A673 (cell line): ENCODE measurements around the gene CMC2. TPM values are rescaled to one million over a fixed set of nuclear protein-coding genes. Genes with fewer than 3 reads are reported as not detected.

Experiments
- BruUV-seq: library from RNA; stranded (reverse); fragments of 400-500 nt; replicated peaks from 2 replicates; lab custom pipeline; 2021; lab: Mats Ljungman, UMichigan
- CTCF ChIA-PET: fragments of 300-600 bp; sonication (Branson Sonifier 250); formaldehyde crosslinking; loops from one replicate; lab custom pipeline; 2022; ENCODE audit warnings: antibody characterized with exemption; lab: Charles Lee
- POLR2A ChIA-PET: fragments of 300-600 bp; sonication (Branson Sonifier 250); formaldehyde crosslinking; loops from one replicate; lab custom pipeline; 2022; ENCODE audit warnings: antibody characterized with exemption; ENCODE audit not compliant: low non-redundant PET; lab: Charles Lee
- DNase-seq: peaks from one replicate; pipeline ENCODE4 v3.0.0-alpha.2; 2015; ENCODE audit warnings: low spot score
- H3K27ac ChIP-seq: fragments of 200-600 bp; sonication (generic); 2 replicates; pipeline ENCODE4 v1.5.1; 2016; ENCODE audit warnings: mixed run types, low read depth, mild to moderate bottlenecking, mixed read lengths, antibody characterized with exemption, low read length; ENCODE audit not compliant: poor library complexity, severe bottlenecking
- H3K27me3 ChIP-seq: fragments of 200-600 bp; sonication (generic); replicated peaks from 2 replicates; pipeline ENCODE4 v1.6.1; 2017; ENCODE audit warnings: mixed run types, low read depth, mild to moderate bottlenecking, mixed read lengths, antibody characterized with exemption, low read length; ENCODE audit not compliant: insufficient read depth, poor library complexity
- H3K36me3 ChIP-seq: fragments of 200-600 bp; sonication (generic); 2 replicates; pipeline ENCODE4 v1.6.1; 2016; ENCODE audit warnings: mixed run types, mild to moderate bottlenecking, mixed read lengths, antibody characterized with exemption, low read length; ENCODE audit not compliant: insufficient read depth, poor library complexity, severe bottlenecking
- H3K4me1 ChIP-seq: fragments of 200-600 bp; sonication (generic); 2 replicates; pipeline ENCODE4 v1.6.1; 2017; ENCODE audit warnings: mixed run types, mild to moderate bottlenecking, mixed read lengths, antibody characterized with exemption, low read length; ENCODE audit not compliant: insufficient read depth, poor library complexity, severe bottlenecking
- H3K4me3 ChIP-seq: fragments of 200-600 bp; sonication (generic); 2 replicates; pipeline ENCODE4 v1.5.1; 2016; ENCODE audit warnings: low read depth, mixed run types, mild to moderate bottlenecking, mixed read lengths, low read length; ENCODE audit not compliant: poor library complexity, severe bottlenecking
- H3K9me3 ChIP-seq: fragments of 200-600 bp; sonication (generic); 2 replicates; pipeline ENCODE4 v1.6.1; 2016; ENCODE audit warnings: mixed run types, low read depth, mild to moderate bottlenecking, mixed read lengths, antibody characterized with exemption, low read length; ENCODE audit not compliant: poor library complexity, severe bottlenecking
- EZH2 ChIP-seq: fragments of 200-600 bp; sonication (generic); IDR thresholded peaks from 2 replicates; pipeline ENCODE4 v1.6.1; 2017; ENCODE audit warnings: borderline replicate concordance, low read depth, mild to moderate bottlenecking, mixed read lengths, antibody characterized with exemption, low read length; ENCODE audit not compliant: poor library complexity, severe bottlenecking
- intact Hi-C: fragments of 100-400 bp; cut with micrococcal nuclease; formaldehyde crosslinking; loops from one replicate; pipeline ENCODE4 v1.10.0; 2022; ENCODE audit not compliant: unreplicated experiment
- total RNA-seq: library from RNA; stranded (reverse); gene quantifications from 2 replicates; pipeline ENCODE4 v1.2.3, GENCODE V29; 2021
- TF ChIP-seq, protein P1 (sequence below): fragments of 300-800, 200-600 bp; sonication (generic); conservative IDR thresholded peaks from 2 replicates; pipeline ENCODE4 v1.5.1; 2017; ENCODE audit warnings: low read depth, mild to moderate bottlenecking, antibody characterized with exemption, low read length, moderate library complexity, mixed read lengths

Gene CMC2
- total RNA-seq, 1 experiment from 2014 or later = 129 TPM

DNA sequence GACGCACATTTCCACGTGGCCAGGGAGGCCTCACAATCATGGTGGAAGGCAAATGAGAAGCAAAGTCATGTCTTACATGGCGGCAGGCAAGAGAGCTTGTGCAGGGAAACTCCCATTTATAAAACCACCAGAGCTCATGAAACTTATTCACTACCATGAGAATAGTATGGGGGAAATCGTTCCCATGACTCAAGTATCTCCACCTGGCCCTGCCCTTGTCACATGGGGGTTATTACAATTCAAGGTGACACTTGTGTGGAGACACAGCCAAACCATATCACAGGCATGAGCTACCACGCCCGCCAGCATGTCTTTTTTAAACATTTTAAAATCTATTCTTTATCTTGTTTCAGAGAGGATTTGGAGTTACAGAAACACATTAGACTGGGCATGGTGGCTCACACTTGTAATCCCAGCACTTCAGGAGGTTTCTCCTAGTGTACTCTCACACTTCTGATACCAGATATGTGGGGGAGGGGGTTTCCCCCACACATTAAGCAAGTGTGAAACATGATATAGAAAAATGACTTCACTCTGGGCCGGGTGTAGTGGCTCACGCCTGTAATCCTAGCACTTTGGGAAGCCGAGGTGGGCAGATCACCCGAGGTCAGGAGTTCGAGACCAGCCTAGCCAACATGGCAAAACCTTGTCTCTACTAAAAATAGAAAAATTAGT is 23.4 kb upstream of the CMC2 start:
- intact Hi-C loops = loop anchor here (10.0 kb wide), 2 partner anchors 185 to 705 kb away; no protein-coding TSS in a partner anchor
- POLR2A ChIA-PET = no interaction called here
- no peak overlapping the region for H3K4me3 ChIP-seq

DNA sequence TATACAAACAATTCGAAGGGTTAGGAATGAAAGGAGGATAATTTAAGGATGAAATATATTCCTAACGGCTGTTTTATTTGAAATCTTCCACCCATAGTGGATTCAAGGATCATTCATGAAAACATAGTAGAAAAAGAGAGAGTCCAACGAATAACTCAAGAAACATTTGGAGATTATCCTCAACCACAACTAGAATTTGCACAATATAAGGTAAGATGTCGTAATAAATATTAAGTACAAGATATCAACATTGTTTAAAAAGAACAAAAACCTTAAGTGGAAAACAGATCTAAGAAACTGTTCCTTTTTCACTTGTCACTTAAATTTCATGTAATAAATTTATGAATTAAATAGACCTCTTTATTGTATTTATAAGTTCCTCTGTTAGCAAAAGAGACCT is 19.7 kb upstream of the CMC2 start:
- Histone ChIP-seq H3K9me3 (no peaks in the 10 kb centered on the region), H3K36me3 (peaks cover 67% of the 10 kb centered on the region), H3K27ac (no peak overlapping the region), H3K4me3 (no peak overlapping the region), H3K4me1 (no peaks in the 10 kb centered on the region), H3K27me3 (no peaks in the 10 kb centered on the region)
- no TSS peak for BruUV-seq
- intact Hi-C loops = no loop called here
- ChIA-PET CTCF (no interaction called here), POLR2A (no interaction called here)
- no peak for DNase-seq
- TF ChIP-seq EZH2 = no peak
- TF ChIP-seq, protein P1, sequence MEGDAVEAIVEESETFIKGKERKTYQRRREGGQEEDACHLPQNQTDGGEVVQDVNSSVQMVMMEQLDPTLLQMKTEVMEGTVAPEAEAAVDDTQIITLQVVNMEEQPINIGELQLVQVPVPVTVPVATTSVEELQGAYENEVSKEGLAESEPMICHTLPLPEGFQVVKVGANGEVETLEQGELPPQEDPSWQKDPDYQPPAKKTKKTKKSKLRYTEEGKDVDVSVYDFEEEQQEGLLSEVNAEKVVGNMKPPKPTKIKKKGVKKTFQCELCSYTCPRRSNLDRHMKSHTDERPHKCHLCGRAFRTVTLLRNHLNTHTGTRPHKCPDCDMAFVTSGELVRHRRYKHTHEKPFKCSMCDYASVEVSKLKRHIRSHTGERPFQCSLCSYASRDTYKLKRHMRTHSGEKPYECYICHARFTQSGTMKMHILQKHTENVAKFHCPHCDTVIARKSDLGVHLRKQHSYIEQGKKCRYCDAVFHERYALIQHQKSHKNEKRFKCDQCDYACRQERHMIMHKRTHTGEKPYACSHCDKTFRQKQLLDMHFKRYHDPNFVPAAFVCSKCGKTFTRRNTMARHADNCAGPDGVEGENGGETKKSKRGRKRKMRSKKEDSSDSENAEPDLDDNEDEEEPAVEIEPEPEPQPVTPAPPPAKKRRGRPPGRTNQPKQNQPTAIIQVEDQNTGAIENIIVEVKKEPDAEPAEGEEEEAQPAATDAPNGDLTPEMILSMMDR = no peak

More for the DNA sequence above, 23.4 kb upstream of the CMC2 start:
- CTCF ChIA-PET = no interaction called here
- no peaks in the 10 kb centered on the region for H3K27me3 ChIP-seq
- H3K9me3 ChIP-seq = no peaks in the 10 kb centered on the region
- H3K27ac ChIP-seq = no peak overlapping the region
- no peak for DNase-seq
- peaks cover 37% of the 10 kb centered on the region for H3K36me3 ChIP-seq
- no peaks in the 10 kb centered on the region for H3K4me1 ChIP-seq
- TF ChIP-seq EZH2 = no peak
- TF ChIP-seq, protein P1 = no peak
- TSS peak; percentile 30 for BruUV-seq

DNA sequence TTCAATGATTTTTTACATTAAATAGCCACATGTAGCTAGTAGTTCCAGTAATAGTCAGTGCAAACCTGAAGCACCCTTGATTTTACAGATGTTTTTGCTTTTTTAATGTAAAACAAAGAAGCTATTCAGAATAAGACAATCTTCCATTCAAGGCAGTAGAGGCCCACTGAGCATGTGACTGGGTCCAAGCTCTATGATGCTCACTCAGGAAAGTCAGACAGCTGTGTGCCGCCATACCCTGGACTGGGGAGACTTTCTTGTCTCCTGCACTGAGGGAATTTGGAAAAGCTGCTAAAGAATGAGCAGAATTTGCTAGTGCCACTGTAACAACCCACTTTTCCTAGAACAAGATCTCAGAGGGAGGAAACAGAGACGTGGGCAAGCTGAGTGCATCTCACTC is 11.8 kb upstream of the CMC2 start:
- BruUV-seq = no TSS peak
- no peak overlapping the region for H3K4me3 ChIP-seq
- H3K4me1 ChIP-seq = no peaks in the 10 kb centered on the region
- POLR2A ChIA-PET = no interaction called here
- H3K27ac ChIP-seq = no peak overlapping the region
- peaks cover 97% of the 10 kb centered on the region for H3K36me3 ChIP-seq
- DNase-seq = no peak
- H3K9me3 ChIP-seq = no peaks in the 10 kb centered on the region
- no peaks in the 10 kb centered on the region for H3K27me3 ChIP-seq
- CTCF ChIA-PET = no interaction called here
- intact Hi-C loops = no loop called here
- TF ChIP-seq, protein P1 = no peak
- TF ChIP-seq EZH2 = no peak
